OCI-LY1 (cell line): ENCODE measurements around the gene LSAMP.

Experiments
- CTCF ChIP-seq: fragments of 200-600 bp; sonication (generic), shearing (Covaris generic); IDR thresholded peaks from 2 replicates; pipeline ENCODE4 v1.5.1; 2017; ENCODE audit warnings: mild to moderate bottlenecking, antibody characterized with exemption, low read length, moderate library complexity, mixed read lengths
- EZH2 ChIP-seq: fragments of 200-600 bp; sonication (generic), shearing (Covaris generic); IDR thresholded peaks from 2 replicates; pipeline ENCODE4 v1.8.0; 2017; ENCODE audit warnings: borderline replicate concordance, mixed run types, mild to moderate bottlenecking, antibody characterized with exemption, low read length, moderate library complexity, mixed read lengths

GRCh38 chr3:116285781-116286421 is 159.4 kb downstream of the LSAMP start:
- TF ChIP-seq CTCF, result no peak
- TF ChIP-seq EZH2, result no peak
